NT2/D1 (cell line): Measurements from ENCODE around the gene LAIR2.

Experiments
- YY1 ChIP-seq: IDR thresholded peaks from 2 replicates; pipeline ENCODE4 v1.6.1; 2011; ENCODE audit not compliant: insufficient read length, insufficient read depth
- ZNF274 ChIP-seq: IDR thresholded peaks from 2 replicates; pipeline ENCODE4 v1.6.1; 2011; ENCODE audit warnings: mild to moderate bottlenecking, low read depth, low read length

- no peak for TF ChIP-seq ZNF274
- no peak for TF ChIP-seq YY1
Measured at GRCh38 chr19:54463531-54464043, 39.0 kb upstream of the LAIR2 start, which contains the start of gene LENG9.
